SW480 (cell line): ENCODE data around the gene ZNF839.
"Not testable (repeated sequence)": the region's sequence is repeated elsewhere in the genome, so short reads cannot be mapped to it uniquely, and the experiment has no call there.

Experiments
- DNase-seq: peaks from one replicate; pipeline ENCODE4 v3.0.0-alpha.2; 2016; ENCODE audit warnings: low spot score

Gene ZNF839

DNA sequence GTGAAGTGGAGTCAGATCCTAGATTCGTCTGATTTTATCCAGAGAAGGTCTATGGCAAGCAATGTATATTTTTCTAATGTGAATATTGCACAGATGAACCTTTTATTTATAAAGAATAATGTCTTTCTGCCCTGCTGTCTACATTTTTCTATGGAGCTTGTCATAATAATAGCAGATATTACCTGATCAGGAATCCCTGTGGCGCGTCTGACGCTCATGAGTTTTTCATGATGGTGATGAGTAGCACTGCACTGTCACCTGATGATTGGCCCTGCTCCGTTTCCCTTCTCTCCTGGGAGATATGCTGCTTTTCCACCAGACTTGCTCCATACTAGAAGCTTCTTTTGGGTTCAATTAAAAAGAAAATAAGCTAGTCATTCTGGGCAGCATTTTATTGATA, 22.7 kb downstream of the ZNF839 start:
- no peak for DNase-seq

DNA sequence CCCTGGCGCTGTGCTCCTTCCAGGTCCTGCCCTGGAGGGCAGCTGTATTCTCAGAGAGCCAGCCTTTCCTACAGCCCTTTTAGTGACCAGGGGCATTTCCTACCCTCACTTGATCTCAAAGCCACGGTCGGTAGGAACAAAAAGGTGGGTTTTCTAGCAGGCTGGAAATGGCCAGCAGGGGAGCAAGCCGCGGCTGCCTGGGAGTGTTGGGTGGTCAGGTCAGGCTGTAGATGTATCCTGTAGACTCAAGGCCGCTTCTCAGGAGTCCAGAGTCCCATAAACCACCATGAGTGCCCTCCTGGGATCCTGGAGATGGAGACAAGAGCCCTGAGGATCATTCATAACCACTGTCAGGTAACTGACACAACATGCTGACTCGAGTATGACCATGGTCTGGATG, 24.5 kb downstream of the ZNF839 start:
- DNase-seq, result no peak

GRCh38 chr14:102344485-102344884, 24.9 kb downstream of the ZNF839 start:
- no peak for DNase-seq

DNA sequence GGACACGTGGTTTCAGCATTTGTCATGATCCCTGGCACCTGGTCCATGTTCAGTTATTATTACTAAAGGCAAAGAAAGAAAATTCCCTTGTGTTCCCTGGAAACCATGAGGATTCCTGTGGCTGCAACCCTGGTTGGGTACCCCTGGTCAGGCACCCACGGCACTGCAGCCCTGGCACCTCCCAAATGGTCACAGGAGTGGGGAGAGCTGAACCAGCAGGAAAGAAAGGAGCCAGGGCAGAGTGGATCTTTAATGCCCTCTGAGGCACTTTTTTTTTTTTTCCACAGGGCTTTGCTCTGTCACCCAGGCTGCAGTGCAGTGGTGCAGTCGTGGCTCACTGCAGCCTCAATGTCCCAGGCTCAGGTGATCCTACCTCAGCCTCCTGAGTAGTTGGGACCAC, 25.7 kb downstream of the ZNF839 start:
- DNase-seq, result no peak

DNA sequence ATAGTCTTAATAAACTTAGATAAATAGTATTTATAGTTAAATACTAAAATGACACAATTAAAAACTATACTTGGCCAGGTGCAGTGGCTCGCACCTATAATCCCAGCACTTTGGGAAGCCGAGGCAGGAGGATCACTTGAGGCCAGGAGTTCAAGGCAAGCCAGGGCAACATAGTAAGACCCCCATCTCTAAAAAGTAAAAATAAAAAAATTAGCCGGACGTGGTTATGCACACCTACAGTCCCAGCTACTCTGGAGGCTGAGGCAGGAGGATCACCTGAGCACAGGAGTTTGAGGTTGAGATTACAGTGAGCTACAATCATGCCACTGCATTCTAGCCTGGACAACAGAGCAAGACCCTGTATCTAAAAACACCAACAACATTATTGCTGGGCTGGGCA, 27.1 kb downstream of the ZNF839 start:
- no peak for DNase-seq

- DNase-seq, result no peak
Measured at GRCh38 chr14:102348376-102348775, 28.8 kb downstream of the ZNF839 start.

DNA sequence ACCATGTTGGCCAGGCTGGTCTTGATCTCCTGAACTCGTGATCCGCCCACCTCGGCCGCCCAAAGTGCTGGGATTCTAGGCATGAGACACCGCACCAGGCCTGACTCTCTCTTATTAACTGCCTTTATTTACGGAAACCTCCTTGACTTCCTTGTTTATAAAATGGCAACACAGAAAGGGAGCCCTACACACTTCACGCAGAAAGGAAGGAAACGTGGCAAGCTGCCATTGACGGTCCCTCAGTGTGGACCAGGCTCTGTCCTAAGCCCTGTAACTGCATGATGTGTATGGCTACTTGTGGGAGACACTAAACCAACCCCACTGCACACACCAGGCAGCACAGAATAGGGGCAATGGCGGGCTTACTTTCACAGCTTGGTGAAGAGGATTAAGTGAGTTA, 31.5 kb downstream of the ZNF839 start:
- DNase-seq, result no peak

DNA sequence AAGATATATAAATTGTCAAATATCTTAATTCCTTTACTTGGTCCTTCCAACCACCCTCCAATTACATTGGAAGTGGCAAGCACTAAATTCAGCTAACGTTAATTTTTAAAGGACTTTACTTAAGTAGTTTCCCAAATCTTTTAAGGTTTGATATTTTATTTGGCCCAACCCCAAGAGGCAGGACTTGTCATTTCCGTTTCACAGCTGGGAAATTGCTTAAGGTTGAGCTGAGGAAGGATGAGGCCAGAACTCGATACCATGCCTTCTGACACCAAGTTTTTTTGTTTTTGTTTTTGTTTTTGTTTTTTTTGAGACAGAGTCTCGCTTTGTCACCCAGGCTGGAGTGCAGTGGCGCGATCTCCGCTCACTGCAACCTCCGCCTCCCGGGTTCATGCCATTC, 32.0 kb downstream of the ZNF839 start:
- DNase-seq, result not testable (repeated sequence)

DNA sequence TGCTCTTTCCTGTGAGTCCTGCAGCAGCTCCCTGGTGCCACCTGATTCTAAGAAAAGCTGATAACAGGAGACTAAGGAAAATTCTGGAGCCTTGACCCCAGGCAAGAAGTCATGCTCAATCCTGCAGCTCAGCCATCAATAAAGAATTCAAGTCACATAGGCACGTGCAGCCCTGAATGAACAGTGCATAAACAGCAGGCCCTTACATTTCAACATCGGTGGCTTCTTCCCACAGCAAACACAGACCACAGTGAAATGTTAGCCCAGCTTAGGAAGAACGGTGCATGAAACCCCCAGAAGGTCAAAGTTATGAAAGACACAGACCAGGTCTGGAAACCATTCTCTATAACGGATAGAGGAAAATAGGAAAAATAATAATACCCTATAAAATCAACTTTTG, 32.7 kb downstream of the ZNF839 start:
- DNase-seq, result no peak

DNA sequence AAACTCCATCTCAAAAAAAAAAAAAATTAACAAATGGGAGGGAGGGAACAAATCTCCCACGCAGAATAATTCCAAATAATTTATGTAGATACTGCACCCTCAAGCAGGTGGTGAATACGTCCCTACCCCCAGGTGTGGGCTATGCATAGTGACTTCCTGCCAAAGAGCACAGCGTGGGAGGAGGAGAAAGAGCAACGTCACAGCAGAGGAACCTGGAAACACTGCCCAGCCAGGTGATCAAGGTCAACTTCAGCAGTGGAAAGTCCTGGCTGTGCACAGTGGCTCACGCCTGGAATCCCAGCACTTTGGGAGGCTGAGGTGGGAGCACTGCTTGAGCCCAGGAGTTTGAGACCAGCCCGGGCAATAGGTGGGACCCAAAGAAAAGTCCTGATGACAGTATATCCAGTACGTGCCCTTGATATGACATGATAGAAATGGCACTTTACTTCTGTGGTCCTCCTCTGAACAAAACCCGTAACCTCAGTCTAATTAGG, 33.6 kb downstream of the ZNF839 start:
- DNase-seq, result no peak

GRCh38 chr14:102356280-102356679, 36.7 kb downstream of the ZNF839 start:
- no peak for DNase-seq

DNA sequence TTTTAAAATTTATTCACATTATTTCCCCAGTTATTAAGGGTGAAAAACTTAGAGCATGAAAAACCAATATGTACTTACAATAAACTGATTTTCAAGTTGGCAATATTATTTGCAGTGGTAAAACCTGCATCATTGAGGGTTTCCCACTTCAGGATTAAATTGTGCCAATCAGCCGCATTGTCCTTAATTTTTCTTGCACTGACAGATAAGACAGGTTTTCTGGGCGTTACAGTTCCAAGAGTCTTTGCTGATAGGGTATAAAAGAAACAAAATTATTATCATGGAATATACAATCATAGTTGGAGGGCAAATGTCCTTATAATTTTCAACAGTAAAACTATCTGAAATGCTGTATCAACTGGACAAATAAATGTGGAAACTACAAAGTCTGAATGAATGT, 39.8 kb downstream of the ZNF839 start:
- DNase-seq, result no peak

DNA sequence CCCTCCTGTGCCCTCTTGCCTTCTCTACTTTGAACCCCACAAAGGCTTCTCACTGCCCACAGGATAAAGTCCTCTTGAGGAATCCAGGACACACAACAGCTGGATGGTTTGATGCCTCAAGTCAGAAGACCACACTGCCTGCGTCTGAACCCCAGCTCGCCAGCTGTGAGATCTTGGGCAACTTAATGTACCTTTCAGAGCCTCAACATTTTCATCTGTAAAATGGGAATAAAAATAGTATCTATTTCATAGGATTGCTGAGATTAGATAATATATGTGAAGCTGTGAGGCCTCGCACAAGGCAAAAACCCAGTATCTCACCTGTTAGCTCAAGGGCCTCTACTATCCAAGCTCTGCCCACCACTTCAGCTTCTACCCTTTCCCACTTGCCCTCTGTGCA, 40.8 kb downstream of the ZNF839 start:
- DNase-seq, result no peak

DNA sequence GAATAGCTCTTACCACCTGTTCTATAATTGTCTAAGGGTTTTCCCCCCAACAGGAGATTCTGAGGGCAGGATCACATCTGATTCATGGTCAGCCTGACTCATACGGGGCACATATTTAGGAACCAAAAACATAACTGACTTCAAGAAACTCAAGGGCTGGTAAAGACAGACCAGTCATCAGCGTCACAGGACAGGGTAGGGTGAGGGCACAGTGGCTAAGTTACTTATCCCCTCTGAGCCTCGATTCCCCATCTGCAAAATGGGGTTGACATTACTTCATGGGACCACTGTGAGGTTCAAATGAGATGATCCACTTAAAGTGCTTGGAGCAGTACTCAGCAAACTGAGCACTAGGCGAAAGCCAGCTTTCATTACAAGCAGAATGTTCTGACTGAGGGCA, 42.5 kb downstream of the ZNF839 start:
- DNase-seq, result no peak

GRCh38 chr14:102362545-102363181, 43.1 kb downstream of the ZNF839 start, which contains the start of the genes CINP and TECPR2:
TSS of gene CINP (minus strand) at chr14:102362890. CDS start at chr14:102362851, 39 bp downstream.
TSS of gene TECPR2 (plus strand) at chr14:102362941. CDS start at chr14:102376722, 13,781 bp downstream.
- DNase-seq, result peak; percentile 98

GRCh38 chr14:102363182-102363943, 43.8 kb downstream of the ZNF839 start:
- DNase-seq, result peak; percentile 21

DNA sequence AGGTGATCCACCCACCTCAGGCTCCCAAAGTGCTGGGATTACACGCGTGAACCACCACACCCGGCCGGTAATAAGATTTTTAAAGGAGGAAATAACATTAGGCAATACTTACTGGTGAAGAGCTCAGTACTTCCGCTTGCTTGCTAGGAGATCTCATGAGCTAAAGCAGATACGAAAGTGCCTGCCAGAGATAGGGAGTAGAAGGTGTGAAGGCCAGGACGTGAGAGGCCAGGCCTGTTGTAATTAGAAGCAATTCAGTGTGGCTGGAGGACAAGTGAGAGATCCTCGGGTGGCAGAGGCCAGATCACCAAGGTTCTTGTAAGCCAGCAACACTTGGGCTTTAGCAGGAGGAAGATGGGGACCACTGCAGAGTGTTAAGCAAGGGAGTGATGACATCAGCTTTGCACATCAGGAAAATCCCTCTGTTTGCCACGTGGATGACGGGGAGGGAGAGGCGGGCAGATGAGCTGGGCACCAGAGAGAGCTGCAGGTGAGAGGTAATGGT, 50.8 kb downstream of the ZNF839 start:
- DNase-seq, result no peak

- DNase-seq, result no peak
Measured at GRCh38 chr14:102371361-102371760, 51.8 kb downstream of the ZNF839 start.

GRCh38 chr14:102373110-102373509, 53.6 kb downstream of the ZNF839 start:
- no peak for DNase-seq

DNA sequence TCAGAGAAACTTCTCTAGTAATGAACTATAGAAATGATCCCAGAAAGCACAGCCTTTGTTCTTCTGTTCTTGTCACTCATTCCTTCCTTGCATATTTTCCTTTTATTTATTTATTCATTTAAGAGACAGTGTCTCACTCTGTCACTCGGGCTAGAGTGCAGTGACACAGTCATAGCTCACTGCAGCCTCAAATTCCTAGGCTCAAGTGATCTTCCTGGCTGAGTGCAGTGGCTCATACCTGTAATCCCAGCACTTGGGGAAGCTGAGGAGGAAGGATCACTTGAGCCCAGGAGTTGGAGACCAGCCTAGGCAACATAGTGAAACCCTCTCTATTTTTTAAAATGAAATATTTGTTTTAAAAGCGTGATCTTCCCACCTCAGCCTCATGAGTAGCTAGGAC, 54.7 kb downstream of the ZNF839 start:
- DNase-seq, result no peak

DNA sequence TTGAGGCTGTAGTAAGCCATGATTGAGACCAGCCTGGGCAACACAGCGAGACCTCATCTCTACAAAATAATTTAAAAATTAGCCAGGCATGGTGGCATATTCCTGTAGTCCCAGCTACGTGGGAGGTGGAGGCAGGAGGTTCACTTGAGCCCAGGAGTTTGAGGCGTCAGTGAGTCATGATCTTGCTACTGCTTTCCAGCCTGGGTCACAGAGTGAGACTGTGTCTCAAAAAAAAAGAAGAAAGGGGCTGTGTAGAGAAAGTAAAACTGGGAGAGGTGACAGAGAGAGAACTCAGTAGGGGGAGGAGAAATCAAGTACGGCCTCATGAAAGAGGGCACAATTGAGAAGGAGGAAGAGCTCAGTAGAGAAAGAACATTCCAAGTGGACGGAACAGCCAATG, 55.6 kb downstream of the ZNF839 start:
- DNase-seq, result no peak

- DNase-seq, result no peak
Measured at GRCh38 chr14:102377696-102378095, 58.1 kb downstream of the ZNF839 start.

DNA sequence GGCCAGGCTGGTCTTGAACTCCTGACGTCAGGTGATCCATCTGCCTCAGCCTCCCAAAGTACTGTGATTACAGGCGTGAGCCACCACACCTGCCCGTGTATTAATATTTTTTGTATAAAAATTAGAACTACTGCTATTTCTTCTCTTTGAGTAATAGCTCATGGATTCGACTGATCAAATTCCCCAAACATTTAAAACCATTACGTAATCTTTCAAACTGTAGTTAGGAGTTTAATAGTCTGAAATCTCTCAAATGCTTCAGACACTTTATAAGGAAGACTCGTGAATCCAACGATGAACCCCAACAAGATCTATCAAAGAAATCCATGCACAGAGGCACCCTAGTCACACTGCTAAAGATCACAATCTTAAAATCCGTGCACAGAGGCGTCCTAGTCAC, 59.3 kb downstream of the ZNF839 start:
- DNase-seq, result no peak
